B cell (primary cell): ENCODE results near the gene XG. TPM values are rescaled to one million over a fixed set of nuclear protein-coding genes. Genes with fewer than 3 reads are reported as not detected.

Source experiments
- ATAC-seq: fragments of 200-7000 bp; cut with Tn5 transposase; one replicate; pipeline ENCODE4 v1.10.0; 2021; ENCODE audit warnings: low read depth, mild to moderate bottlenecking, moderate number of reproducible peaks, moderate library complexity
- CTCF ChIA-PET: fragments of 350-600 bp; sonication (Branson Sonifier 250); formaldehyde crosslinking; loops from one replicate; lab custom pipeline; 2021; ENCODE audit warnings: antibody characterized with exemption, inconsistent platforms; lab: Charles Lee
- POLR2A ChIA-PET: fragments of 350-600 bp; sonication (Branson Sonifier 250); formaldehyde crosslinking; loops from one replicate; lab custom pipeline; 2021; ENCODE audit warnings: antibody characterized with exemption; lab: Charles Lee
- DNase-seq: peaks from one replicate; pipeline ENCODE4 v3.0.0; 2013
- H2AFZ ChIP-seq: 2 replicates; pipeline ENCODE4 v1.6.1; 2012; ENCODE audit warnings: mild to moderate bottlenecking, low read depth, low read length; ENCODE audit not compliant: insufficient read depth, poor library complexity, severe bottlenecking
- H3K27ac ChIP-seq, 2 donors: 1 replicate in 1 of 2; 2 replicates in 1 of 2; pipeline ENCODE4 v1.5.1; 2012 to 2013; ENCODE audit warnings: low read length in 2 of 2, mild to moderate bottlenecking in 2 of 2, moderate library complexity in 1 of 2
- H3K27me3 ChIP-seq, 4 experiments: fragments of 200-600 bp in 1 of 4; sonication (generic) in 1 of 4; replicated peaks in 1 of 4; 1 replicate in 2 of 4; 2 replicates in 2 of 4; pipeline versions ENCODE4 v1.6.1 to v1.7.0; 2013 to 2016; ENCODE audit warnings: low read length in 3 of 4, mild to moderate bottlenecking in 2 of 4, mixed read lengths in 1 of 4, moderate library complexity in 1 of 4; ENCODE audit not compliant: insufficient read depth in 4 of 4, control insufficient read depth in 3 of 4; ENCODE audit errors: control extremely low read depth in 1 of 4
- H3K36me3 ChIP-seq, 2 experiments: replicated peaks in 1 of 2; 1 replicate in 1 of 2; 2 replicates in 1 of 2; pipeline versions ENCODE4 v1.6.1 to v1.7.1; 2013; ENCODE audit warnings: low read length in 1 of 2; ENCODE audit not compliant: insufficient read depth in 2 of 2, control insufficient read depth in 1 of 2; ENCODE audit errors: control extremely low read depth in 1 of 2, extremely low read depth in 1 of 2
- H3K4me1 ChIP-seq, 2 donors: fragments of 200-600 bp in 1 of 2; sonication (generic) in 1 of 2; 1 replicate in 1 of 2; 2 replicates in 1 of 2; pipeline versions ENCODE4 v1.5.1 to v1.6.1; 2013 to 2017; ENCODE audit warnings: low read length in 2 of 2; ENCODE audit not compliant: control insufficient read depth in 2 of 2, insufficient read depth in 2 of 2
- H3K4me2 ChIP-seq: replicated peaks from 2 replicates; pipeline ENCODE3; 2012; ENCODE audit warnings: mild to moderate bottlenecking, low read depth, low read length; ENCODE audit not compliant: poor library complexity, severe bottlenecking
- H3K4me3 ChIP-seq, 5 experiments: fragments of 200-600 bp in 1 of 5; sonication (generic) in 1 of 5; 1 replicate in 3 of 5; 2 replicates in 2 of 5; pipeline versions ENCODE4 v1.5.1 to v1.7.0; 2011 to 2016; ENCODE audit warnings: low read length in 4 of 5, mild to moderate bottlenecking in 4 of 5, low read depth in 2 of 5, control low read depth in 1 of 5, moderate library complexity in 1 of 5; ENCODE audit not compliant: insufficient read depth in 1 of 5; ENCODE audit errors: control extremely low read depth in 1 of 5, extremely low read depth in 1 of 5
- H3K79me2 ChIP-seq: fragments of 200-600 bp; sonication (generic); one replicate; pipeline ENCODE4 v1.6.0; 2016; ENCODE audit warnings: low read length; ENCODE audit not compliant: control insufficient read depth, insufficient read depth
- H3K9ac ChIP-seq: fragments of 200-600 bp; sonication (generic); 2 replicates; pipeline ENCODE4 v1.6.1; 2017; ENCODE audit warnings: mild to moderate bottlenecking, low read length, moderate library complexity
- H3K9me3 ChIP-seq, 3 donors: one replicate each; pipeline versions ENCODE4 v1.6.1 to v1.7.1; 2013; ENCODE audit warnings: low read length in 2 of 3; ENCODE audit not compliant: control insufficient read depth in 2 of 3, insufficient read depth in 1 of 3; ENCODE audit errors: control extremely low read depth in 1 of 3
- H4K20me1 ChIP-seq: 2 replicates; pipeline ENCODE4 v1.6.0; 2012; ENCODE audit warnings: mild to moderate bottlenecking, low read length; ENCODE audit not compliant: insufficient read depth, control insufficient read depth, poor library complexity, severe bottlenecking
- H3K27ac Mint-ChIP-seq: one replicate; pipeline ENCODE4 v1.8.0; 2021; ENCODE audit warnings: mixed read lengths
- H3K27me3 Mint-ChIP-seq: one replicate; pipeline ENCODE4 v1.8.0; 2021; ENCODE audit warnings: mixed read lengths
- H3K4me1 Mint-ChIP-seq: one replicate; pipeline ENCODE4 v1.8.0; 2021; ENCODE audit warnings: mixed read lengths
- H3K4me3 Mint-ChIP-seq: one replicate; pipeline ENCODE4 v1.8.0; 2021; ENCODE audit warnings: mixed read lengths
- H3K9me3 Mint-ChIP-seq: one replicate; pipeline ENCODE4 v1.8.0; 2022; ENCODE audit warnings: mixed read lengths; ENCODE audit not compliant: insufficient read depth
- CTCF ChIP-seq: fragments of 200-600 bp; IDR thresholded peaks from one replicate; pipeline ENCODE4 v1.8.0; 2022; ENCODE audit warnings: antibody characterized with exemption, mild to moderate bottlenecking
- EZH2 ChIP-seq: IDR thresholded peaks from 2 replicates; pipeline ENCODE4 v1.6.1; 2012; ENCODE audit warnings: borderline replicate concordance, low read depth, mild to moderate bottlenecking, moderate library complexity, low read length; ENCODE audit not compliant: insufficient read depth, poor library complexity, severe bottlenecking
- WGBS: methylation state at CpG from one replicate; pipeline ENCODE4 v1.1.5; 2013; ENCODE audit warnings: missing lambda C conversion rate; ENCODE audit not compliant: insufficient coverage; 5-methylcytosine and 5-hydroxymethylcytosine counted together
- intact Hi-C: fragments of 100-400 bp; cut with micrococcal nuclease; formaldehyde crosslinking; loops from one replicate; pipeline ENCODE4 v1.10.0; 2022
- polyA plus RNA-seq: library from polyadenylated mRNA; depleted of rRNA; stranded (reverse); fragments of >200 nt; gene quantifications from 2 replicates; pipeline ENCODE4 v1.2.3, GENCODE V29; 2012
- total RNA-seq, 2 donors: library from RNA; stranded (reverse); fragments of 120-200 nt in 1 of 2; gene quantifications; 1 replicate in 1 of 2; 2 replicates in 1 of 2; pipeline versions ENCODE4 v1.2.3 to v1.2.4, GENCODE V29; 2013 to 2022

Gene XG
- total and polyA plus RNA-seq, 2 donors (not counting 1 experiment from before 2014, with no cell fraction given), result 0.03 TPM; not detected in 1

GRCh38 chrX:2748171-2748814, 3.5 kb upstream of the XG start:
- no peak overlapping the region for H3K27ac ChIP-seq

GRCh38 chrX:2748815-2749188, 3.0 kb upstream of the XG start:
- Mint-ChIP-seq H3K4me3 (no peak overlapping the region), H3K9me3 (no peaks in the 10 kb centered on the region), H3K4me1 (no peaks in the 10 kb centered on the region), H3K27me3 (no peaks in the 10 kb centered on the region), H3K27ac (no peak overlapping the region)
- ATAC-seq (no peak), DNase-seq (no peak)
- H3K4me1 ChIP-seq, result no peaks in the 10 kb centered on the region
- H3K79me2 ChIP-seq, result no peaks in the 10 kb centered on the region
- no peak overlapping the region for H3K9ac ChIP-seq
- peaks cover 0 to 2% of the 10 kb centered on the region in 2 experiments for H3K36me3 ChIP-seq
- no peak for TF ChIP-seq EZH2
- TF ChIP-seq CTCF, result no peak
- no CpG with 5 or more reads among the region's 1 CpG for WGBS
- H3K27ac ChIP-seq, result no peak overlapping the region
- H3K27me3 ChIP-seq, result no peaks in the 10 kb centered on the region
- no peak overlapping the region for H2AFZ ChIP-seq
- H3K9me3 ChIP-seq, result no peaks in the 10 kb centered on the region
- intact Hi-C loops, result no loop called here
- no peaks in the 10 kb centered on the region for H4K20me1 ChIP-seq
- H3K4me3 ChIP-seq, result no peak overlapping the region
- no peak overlapping the region for H3K4me2 ChIP-seq
- ChIA-PET CTCF (no interaction called here), POLR2A (no interaction called here)

More at GRCh38 chrX:2748171-2748814, 3.5 kb upstream of the XG start:
- Histone ChIP-seq H3K27me3 (no peaks in the 10 kb centered on the region), H3K4me3 (no peak overlapping the region), H3K79me2 (no peaks in the 10 kb centered on the region), H3K36me3 (peaks cover 0 to 5% of the 10 kb centered on the region in 2 experiments), H3K9me3 (no peaks in the 10 kb centered on the region), H3K9ac (no peak overlapping the region), H4K20me1 (no peaks in the 10 kb centered on the region), H3K4me1 (no peaks in the 10 kb centered on the region), H2AFZ (no peak overlapping the region), H3K4me2 (no peak overlapping the region)
- DNase-seq (no peak), ATAC-seq (no peak)
- Mint-ChIP-seq H3K4me1 (no peaks in the 10 kb centered on the region), H3K9me3 (no peaks in the 10 kb centered on the region), H3K4me3 (no peak overlapping the region), H3K27ac (no peak overlapping the region), H3K27me3 (no peaks in the 10 kb centered on the region)
- ChIA-PET CTCF (no interaction called here), POLR2A (no interaction called here)
- intact Hi-C loops, result no loop called here
- WGBS, result 82% methylated on average over 5 of the region's 8 CpGs
- TF ChIP-seq CTCF (no peak), EZH2 (no peak)
